Activated CD4-positive, alpha-beta T cell treated with anti-CD3 and anti-CD28 coated beads, Interleukin-2, amount 50 U/mL, for 24 hours (primary cell): Measurements from ENCODE around the gene SEPTIN11.

ENCODE experiments used
- DNase-seq, 2 donors: peaks; one replicate each; pipeline ENCODE4 v3.0.0-alpha.2; 2020; ENCODE audit warnings: low read depth in 1 of 2, low spot score in 1 of 2

Gene SEPTIN11

GRCh38 chr4:76977736-76978350 lies 28.3 kb downstream of the SEPTIN11 start:
- DNase-seq, result no peak

- DNase-seq, result no peak
Measured at GRCh38 chr4:76979236-76979635, 29.7 kb downstream of the SEPTIN11 start.

GRCh38 chr4:76980261-76980660 lies 30.7 kb downstream of the SEPTIN11 start:
- no peak for DNase-seq

- DNase-seq, result no peak
Measured at GRCh38 chr4:76981644-76982043, 32.1 kb downstream of the SEPTIN11 start.

- no peak for DNase-seq
Measured at GRCh38 chr4:76982638-76983584, 33.4 kb downstream of the SEPTIN11 start.

- no peak for DNase-seq
Measured at GRCh38 chr4:76984127-76984526, 34.6 kb downstream of the SEPTIN11 start.

- DNase-seq, result no peak
Measured at GRCh38 chr4:76984788-76985211, 35.2 kb downstream of the SEPTIN11 start.

GRCh38 chr4:76987153-76987591 lies 37.6 kb downstream of the SEPTIN11 start:
- DNase-seq, result no peak

- DNase-seq, result no peak
Measured at GRCh38 chr4:76987685-76988084, 38.1 kb downstream of the SEPTIN11 start.

- peak; percentile 17 to 38 for DNase-seq
Measured at GRCh38 chr4:76989391-76990061, 40.0 kb downstream of the SEPTIN11 start.

GRCh38 chr4:76990288-76991080 lies 40.9 kb downstream of the SEPTIN11 start:
- DNase-seq, result no peak

- no peak for DNase-seq
Measured at GRCh38 chr4:76991161-76991660, 41.7 kb downstream of the SEPTIN11 start.

- DNase-seq, result peak; percentile 27 to 48
Measured at GRCh38 chr4:76993787-76994641, 44.5 kb downstream of the SEPTIN11 start.

- no peak for DNase-seq
Measured at GRCh38 chr4:76995776-76996175, 46.2 kb downstream of the SEPTIN11 start.

GRCh38 chr4:76996445-76996844 lies 46.9 kb downstream of the SEPTIN11 start:
- no peak for DNase-seq

- DNase-seq, result no peak
Measured at GRCh38 chr4:76997077-76997476, 47.5 kb downstream of the SEPTIN11 start.

GRCh38 chr4:76997532-76997931 lies 48.0 kb downstream of the SEPTIN11 start:
- no peak for DNase-seq

- DNase-seq, result no peak
Measured at GRCh38 chr4:76998251-76998901, 48.8 kb downstream of the SEPTIN11 start.
